Stimulated activated CD4-positive, alpha-beta T cell treated with anti-CD3 and anti-CD28 coated beads, Interleukin-4, amount 100 ng/mL, for 1 hour (primary cell): ENCODE data around the gene GAD1.

ENCODE experiments used
- DNase-seq: peaks from one replicate; pipeline ENCODE4 v3.0.0-alpha.2; 2020

GAD1 gene

GRCh38 chr2:170818036-170818751, 1.5 kb downstream of the GAD1 start:
- DNase-seq: peak; percentile 19

- DNase-seq: no peak
Measured at GRCh38 chr2:170818752-170819470, 2.2 kb downstream of the GAD1 start.

- DNase-seq: peak; percentile 12
Measured at GRCh38 chr2:170819680-170820664, 3.3 kb downstream of the GAD1 start.

- DNase-seq: no peak
Measured at GRCh38 chr2:170820757-170821530, 4.3 kb downstream of the GAD1 start.

GRCh38 chr2:170821531-170822289, 5.0 kb downstream of the GAD1 start:
- DNase-seq: no peak

GRCh38 chr2:170822290-170823087, 5.8 kb downstream of the GAD1 start:
- DNase-seq: peak; percentile 53

- peak; percentile 27 for DNase-seq
Measured at GRCh38 chr2:170823088-170823897, 6.6 kb downstream of the GAD1 start.

- no peak for DNase-seq
Measured at GRCh38 chr2:170823898-170824215, 7.2 kb downstream of the GAD1 start.

- DNase-seq: no peak
Measured at GRCh38 chr2:170824526-170825015, 7.9 kb downstream of the GAD1 start.

GRCh38 chr2:170827841-170828532, 11.3 kb downstream of the GAD1 start:
- DNase-seq: no peak

GRCh38 chr2:170828533-170828916, 11.8 kb downstream of the GAD1 start:
- no peak for DNase-seq

- no peak for DNase-seq
Measured at GRCh38 chr2:170829036-170829435, 12.3 kb downstream of the GAD1 start.

GRCh38 chr2:170830166-170830565, 13.5 kb downstream of the GAD1 start:
- DNase-seq: no peak

- no peak for DNase-seq
Measured at GRCh38 chr2:170831115-170831514, 14.4 kb downstream of the GAD1 start.

GRCh38 chr2:170836027-170836426, 19.3 kb downstream of the GAD1 start:
- no peak for DNase-seq

- no peak for DNase-seq
Measured at GRCh38 chr2:170840717-170841210, 24.1 kb downstream of the GAD1 start.

GRCh38 chr2:170842785-170843184, 26.1 kb downstream of the GAD1 start:
- DNase-seq: no peak

- no peak for DNase-seq
Measured at GRCh38 chr2:170843656-170844055, 27.0 kb downstream of the GAD1 start.

GRCh38 chr2:170845343-170845742, 28.7 kb downstream of the GAD1 start:
- peak; percentile 23 for DNase-seq
